LNCaP clone FGC (cell line): ENCODE measurements around the gene CSAG1.
"Not testable (repeated sequence)": the region's sequence is repeated elsewhere in the genome, so short reads cannot be mapped to it uniquely, and the experiment has no call there.

Experiments used
- DNase-seq: peaks from one replicate; pipeline ENCODE4 v3.0.0-alpha.2; 2011; ENCODE audit warnings: low read depth
- H3K4me3 ChIP-seq: 2 replicates; pipeline ENCODE4 v1.5.1; 2011; ENCODE audit warnings: mild to moderate bottlenecking, low read depth, low read length, control low read depth
- TF ChIP-seq, protein P1 (sequence below): IDR thresholded peaks from 2 replicates; pipeline ENCODE4 v1.5.1; 2012; ENCODE audit warnings: mild to moderate bottlenecking; ENCODE audit not compliant: control insufficient read depth, insufficient read depth; ENCODE audit errors: extremely low read depth

The CSAG1 gene, protein sequence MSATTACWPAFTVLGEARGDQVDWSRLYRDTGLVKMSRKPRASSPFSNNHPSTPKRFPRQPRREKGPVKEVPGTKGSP

DNA sequence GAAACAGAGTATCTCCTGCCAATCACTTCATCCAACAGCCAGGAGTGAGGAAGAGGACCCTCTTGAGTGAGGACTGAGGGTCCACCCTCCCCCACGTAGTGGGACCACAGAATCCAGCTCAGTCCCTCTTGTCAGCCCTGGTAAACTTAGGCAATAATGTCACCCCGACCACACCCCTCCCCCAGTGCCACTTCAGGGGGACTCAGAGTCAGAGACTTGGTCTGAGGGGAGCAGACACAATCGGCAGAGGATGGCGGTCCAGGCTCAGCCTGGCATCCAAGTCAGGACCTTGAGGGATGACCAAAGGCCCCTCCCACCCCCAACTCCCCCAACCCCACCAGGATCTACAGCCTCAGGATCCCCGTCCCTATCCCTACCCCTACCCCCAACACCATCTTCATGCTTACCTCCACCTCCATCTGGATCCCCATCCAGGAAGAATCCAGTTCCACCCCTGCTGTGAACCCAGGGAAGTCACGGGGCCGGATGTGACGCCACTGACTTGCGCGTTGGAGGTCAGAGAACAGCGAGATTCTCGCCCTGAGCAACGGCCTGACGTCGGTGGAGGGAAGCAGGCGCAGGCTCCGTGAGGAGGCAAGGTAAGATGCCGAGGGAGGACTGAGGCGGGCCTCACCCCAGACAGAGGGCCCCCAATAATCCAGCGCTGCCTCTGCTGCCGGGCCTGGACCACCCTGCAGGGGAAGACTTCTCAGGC is at the start of gene CSAG1, which contains the start of gene MAGEA12:
Gene CSAG1 (minus strand): TSS at position 461 of the 715 bp plus-strand sequence. CDS start 1,261 bp downstream, outside the sequence.
Gene MAGEA12 (plus strand): TSS at position 497 of the 715 bp plus-strand sequence. CDS start 2,405 bp downstream, outside the sequence.
- DNase-seq, result peak; percentile 74

DNA sequence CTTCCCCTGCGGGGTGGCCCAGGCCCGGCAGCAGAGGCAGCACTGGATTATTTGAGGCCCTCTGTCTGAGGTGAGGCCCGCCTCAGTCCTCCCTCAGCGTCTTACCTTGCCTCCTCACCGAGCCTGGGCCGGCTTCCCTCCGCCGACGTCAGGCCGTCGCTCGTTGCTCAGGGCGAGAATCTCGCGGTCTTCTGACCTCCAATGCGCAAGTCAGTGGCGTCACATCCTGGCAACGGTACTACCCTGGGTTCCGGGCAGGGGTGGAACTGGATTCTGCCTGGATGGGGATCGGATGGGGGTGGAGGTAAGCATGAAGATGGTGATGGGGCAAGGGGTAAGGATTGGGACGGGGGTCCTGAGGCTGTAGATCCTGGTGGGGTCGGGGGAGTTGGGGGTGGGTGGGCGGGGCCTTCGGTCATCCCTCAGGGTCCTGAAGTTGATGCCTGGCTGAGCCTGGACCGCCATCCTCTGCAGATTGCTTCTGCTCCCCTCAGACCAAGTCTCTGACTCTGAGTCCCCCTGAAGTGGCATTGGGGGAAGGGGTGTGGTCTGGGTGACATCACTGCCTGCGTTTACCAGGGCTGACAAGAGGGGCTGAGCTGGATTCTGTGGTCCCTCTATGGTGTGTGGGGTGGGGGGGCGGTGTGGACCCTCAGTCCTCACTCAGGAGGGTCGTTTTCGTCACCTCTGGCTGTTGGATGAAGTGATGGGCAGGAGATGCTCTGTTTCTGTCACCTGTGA is 36.2 kb upstream of the CSAG1 start, which contains the start of gene MAGEA6:
Gene MAGEA6 (minus strand): TSS at position 141 of the 741 bp plus-strand sequence. CDS start 2,039 bp downstream, outside the sequence.
- not testable (repeated sequence) for DNase-seq
- H3K4me3 ChIP-seq, result peak within 1 kb of the TSS; percentile 50

More for the DNA sequence above, at the start of gene CSAG1, which contains the start of gene MAGEA12:
- peak within 1 kb of the TSS; percentile 91 for H3K4me3 ChIP-seq
- TF ChIP-seq, protein P1, sequence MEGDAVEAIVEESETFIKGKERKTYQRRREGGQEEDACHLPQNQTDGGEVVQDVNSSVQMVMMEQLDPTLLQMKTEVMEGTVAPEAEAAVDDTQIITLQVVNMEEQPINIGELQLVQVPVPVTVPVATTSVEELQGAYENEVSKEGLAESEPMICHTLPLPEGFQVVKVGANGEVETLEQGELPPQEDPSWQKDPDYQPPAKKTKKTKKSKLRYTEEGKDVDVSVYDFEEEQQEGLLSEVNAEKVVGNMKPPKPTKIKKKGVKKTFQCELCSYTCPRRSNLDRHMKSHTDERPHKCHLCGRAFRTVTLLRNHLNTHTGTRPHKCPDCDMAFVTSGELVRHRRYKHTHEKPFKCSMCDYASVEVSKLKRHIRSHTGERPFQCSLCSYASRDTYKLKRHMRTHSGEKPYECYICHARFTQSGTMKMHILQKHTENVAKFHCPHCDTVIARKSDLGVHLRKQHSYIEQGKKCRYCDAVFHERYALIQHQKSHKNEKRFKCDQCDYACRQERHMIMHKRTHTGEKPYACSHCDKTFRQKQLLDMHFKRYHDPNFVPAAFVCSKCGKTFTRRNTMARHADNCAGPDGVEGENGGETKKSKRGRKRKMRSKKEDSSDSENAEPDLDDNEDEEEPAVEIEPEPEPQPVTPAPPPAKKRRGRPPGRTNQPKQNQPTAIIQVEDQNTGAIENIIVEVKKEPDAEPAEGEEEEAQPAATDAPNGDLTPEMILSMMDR, result no peak

DNA sequence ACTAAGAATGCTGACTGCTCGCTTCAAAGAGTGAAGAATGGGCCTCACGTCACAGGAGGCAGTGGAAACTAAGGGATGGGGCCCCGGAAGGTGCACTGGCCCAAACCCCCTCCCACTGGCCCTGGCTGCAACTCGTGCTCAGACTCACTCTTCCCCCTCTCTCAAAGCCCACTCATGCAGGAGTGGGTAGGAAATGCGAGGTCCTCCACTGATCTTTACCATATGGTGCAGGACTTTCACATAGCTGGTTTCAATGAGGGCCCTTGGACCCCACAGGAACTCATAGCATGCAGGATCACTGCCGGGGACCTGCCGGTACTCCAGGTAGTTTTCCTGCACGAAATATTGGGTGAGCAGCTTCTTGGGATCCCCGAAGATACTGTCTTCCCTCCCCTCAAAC is 33.0 kb upstream of the CSAG1 start:
- not testable (repeated sequence) for H3K4me3 ChIP-seq, DNase-seq

DNA sequence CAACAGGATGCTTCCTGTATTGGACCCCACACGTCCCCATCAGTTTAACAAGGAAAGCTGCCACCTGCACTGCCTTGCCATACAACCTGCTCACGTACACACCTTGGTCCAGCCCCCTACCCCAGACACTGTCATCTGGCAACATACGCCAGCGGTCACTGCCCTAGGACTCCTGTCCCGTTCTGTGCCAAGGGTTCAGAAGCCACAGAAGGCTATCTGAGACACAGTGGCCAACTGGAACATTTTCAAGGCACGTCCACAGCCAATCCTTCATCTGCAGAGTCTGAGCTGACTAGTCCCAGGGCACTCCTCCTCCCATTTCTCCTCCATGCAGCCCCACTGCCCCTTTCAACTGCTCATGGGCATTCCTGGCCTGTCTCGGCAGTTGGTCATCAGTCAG is 28.1 kb upstream of the CSAG1 start:
- DNase-seq, H3K4me3 ChIP-seq: not testable (repeated sequence)

DNA sequence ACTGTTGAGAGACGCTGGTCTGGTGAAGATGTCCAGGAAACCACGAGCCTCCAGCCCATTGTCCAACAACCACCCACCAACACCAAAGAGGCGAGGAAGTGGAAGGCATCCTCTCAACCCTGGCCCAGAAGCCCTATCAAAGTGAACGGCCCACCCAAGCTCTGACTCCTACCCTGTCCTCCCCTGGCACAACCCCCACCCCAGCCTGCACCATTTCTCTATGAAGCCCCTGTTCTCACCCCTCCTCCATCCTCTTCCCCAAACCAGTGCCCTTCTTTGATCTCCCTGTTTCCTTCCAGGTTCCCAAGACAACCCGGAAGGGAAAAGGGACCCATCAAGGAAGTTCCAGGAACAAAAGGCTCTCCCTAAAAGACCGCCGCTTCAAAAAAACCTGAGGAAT is 26.0 kb upstream of the CSAG1 start:
- not testable (repeated sequence) for H3K4me3 ChIP-seq, DNase-seq

DNA sequence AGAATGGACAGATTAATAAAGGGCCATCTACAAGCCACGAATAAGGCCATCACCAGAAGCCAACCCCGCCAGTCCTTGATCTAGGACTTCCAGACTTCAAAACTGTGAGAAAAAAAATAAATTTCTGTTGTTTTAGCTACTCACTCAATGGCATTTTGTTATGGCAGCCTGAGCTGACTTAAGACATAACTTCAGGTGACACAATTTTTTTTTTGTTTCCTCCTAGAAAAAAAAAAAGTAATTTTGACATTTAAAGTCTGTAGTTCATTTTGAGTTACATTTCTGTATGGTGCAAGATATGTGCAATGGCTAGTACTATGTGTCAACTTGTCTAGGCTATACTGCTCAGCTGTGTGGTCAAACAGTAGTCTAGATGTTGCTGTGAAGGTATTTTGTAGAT is 25.4 kb upstream of the CSAG1 start, which contains the start of gene CSAG3:
Gene CSAG3 (plus strand): TSS at position 301 of the 400 bp plus-strand sequence.
- H3K4me3 ChIP-seq, DNase-seq: not testable (repeated sequence)

DNA sequence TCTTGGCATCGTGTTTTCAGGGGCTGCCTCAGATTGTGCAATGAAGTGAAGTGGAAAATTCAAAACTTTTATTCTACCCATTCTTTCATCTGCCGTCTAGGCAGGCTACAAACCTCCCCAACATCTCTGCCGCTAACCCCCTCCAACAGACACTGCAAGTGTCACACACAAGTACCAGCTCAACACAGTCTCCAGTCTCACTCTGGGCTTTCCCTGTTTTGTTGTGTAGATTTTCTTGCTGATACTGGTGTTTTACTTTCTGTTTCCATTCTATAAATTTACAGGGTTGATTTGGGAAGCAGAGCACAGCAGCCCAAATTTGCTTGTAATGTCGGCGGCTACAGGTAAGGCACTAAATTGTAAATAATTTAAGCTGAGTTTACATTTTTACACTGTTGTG is 21.4 kb upstream of the CSAG1 start:
- DNase-seq, H3K4me3 ChIP-seq: not testable (repeated sequence)

DNA sequence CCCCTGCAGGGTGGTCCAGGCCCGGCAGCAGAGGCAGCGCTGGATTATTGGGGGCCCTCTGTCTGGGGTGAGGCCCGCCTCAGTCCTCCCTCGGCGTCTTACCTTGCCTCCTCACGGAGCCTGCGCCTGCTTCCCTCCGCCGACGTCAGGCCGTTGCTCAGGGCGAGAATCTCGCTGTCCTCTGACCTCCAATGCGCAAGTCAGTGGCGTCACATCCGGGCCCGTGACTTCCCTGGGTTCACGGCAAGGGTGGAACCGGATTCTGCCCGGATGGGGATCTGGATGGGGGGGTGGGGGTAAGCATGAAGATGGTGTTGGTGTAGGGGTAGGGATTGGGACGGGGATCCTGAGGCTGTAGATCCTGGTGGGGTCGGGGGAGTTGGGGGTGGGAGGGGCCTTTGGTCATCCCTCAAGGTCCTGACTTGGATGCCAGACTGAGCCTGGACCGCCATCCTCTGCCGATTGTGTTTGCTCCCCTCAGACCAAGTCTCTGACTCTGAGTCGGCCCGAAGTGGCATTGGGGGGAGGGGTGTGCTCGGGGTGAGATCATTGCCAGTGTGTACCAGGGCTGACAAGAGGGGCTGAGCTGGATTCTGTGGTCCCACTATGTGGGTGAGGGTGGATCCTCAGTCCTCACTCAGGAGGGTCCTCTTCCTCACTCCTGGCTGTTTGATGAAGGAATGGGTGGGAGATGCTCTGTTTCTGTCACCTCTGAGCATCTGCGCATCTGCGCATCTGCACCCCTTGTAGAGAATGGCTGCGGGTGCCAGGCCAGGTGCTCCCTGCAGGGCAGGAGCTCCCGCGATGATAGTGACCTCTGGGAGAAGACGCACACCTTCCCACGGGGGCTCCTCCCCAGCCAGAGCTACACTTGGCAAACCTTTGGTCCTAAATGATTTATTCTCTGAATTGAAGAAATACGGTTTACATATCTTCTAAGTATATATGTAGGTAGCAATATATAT is 20.4 kb upstream of the CSAG1 start, which contains the start of gene MAGEA2:
Gene MAGEA2 (minus strand): TSS at position 157 of the 965 bp plus-strand sequence. CDS start 2,479 bp downstream, outside the sequence.
- not testable (repeated sequence) for DNase-seq, H3K4me3 ChIP-seq

DNA sequence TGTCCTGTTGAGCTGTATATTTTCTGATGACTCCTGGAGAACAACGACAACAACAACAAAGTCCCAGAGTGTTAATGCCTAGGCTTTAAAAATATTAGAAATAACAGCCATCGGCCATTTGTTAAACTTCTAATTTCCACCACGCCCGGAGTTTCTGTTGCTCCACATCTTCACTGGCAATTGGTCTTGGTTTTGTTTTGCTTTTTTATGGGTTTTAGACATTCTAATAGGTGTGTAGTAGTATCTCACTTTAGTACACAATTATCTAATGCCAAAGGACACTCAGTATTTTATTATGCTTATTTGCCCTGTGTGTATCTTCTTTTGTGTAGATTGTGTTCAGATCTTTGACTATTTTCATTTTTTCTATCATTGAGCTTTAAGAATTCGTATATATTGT is 5.0 kb upstream of the CSAG1 start:
- TF ChIP-seq, protein P1, result no peak
- no peak for DNase-seq
- no peak overlapping the region for H3K4me3 ChIP-seq

DNA sequence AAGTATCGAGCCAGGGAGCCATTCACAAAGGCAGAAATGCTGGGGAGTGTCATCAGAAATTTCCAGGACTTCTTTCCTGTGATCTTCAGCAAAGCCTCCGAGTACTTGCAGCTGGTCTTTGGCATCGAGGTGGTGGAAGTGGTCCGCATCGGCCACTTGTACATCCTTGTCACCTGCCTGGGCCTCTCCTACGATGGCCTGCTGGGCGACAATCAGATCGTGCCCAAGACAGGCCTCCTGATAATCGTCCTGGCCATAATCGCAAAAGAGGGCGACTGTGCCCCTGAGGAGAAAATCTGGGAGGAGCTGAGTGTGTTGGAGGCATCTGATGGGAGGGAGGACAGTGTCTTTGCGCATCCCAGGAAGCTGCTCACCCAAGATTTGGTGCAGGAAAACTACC is 3.0 kb upstream of the CSAG1 start:
- not testable (repeated sequence) for H3K4me3 ChIP-seq, DNase-seq
